ENCODE data around the gene ETNPPL.
A peak's percentile ranks its signal among the peaks of the same experiment; 100 is the strongest.

The ETNPPL gene

DNA sequence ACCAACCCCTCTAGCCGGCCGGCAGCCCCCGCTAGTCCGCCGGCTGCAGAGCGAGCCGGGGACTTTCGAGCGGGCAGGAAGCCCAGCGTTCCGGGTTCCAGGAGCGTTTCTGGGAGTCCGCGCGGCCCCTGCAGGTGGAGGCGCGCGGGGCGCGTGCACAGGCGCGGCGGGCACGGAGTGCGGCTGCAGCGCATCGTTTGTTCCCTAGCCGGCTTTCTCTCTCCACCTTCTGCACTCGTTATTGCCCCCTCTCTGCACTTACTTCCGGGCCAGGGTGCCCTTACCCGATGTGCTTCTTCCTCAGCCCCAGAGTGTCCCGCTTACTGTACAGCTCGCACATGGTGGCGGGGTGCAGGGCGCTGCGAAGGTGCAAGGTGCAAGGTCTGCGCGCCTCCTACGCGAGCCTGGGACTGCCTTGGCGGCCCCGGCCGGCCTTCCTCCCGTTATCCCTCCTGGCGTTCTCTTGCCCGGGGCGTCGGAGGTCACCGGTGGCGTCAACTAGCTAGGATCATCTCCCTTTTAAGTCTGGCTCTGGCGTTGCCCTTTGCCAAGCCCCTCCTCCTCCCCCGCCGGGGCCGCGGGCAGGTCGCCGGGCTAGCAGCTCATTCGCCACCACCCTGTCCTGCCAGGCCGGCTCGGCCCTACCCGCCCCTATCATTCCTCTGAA lies at the start of gene ETNPPL:
Gene ETNPPL (minus strand): TSS at position 495 of the 667 bp plus-strand sequence. CDS start 155 bp downstream, at position 340.
- DNase-seq, result peak; percentile 9

DNA sequence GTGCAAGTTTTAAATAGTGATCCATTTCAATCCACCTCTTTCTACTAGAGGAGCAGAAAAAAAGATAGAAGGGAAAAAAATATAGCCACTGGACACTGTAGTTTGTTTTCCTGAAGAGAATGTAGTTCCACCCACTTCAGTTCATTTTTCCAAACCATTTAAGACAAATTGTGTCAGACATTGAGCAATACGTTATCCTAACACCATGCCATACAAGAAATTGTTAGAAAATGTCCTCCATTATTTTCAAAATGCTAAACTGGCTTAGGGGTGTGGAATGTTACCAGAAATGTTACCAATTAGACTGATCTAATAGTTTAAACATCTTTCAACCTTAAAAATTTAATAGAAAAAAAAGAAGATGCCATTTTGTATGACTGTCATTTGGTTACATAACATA lies 48.6 kb upstream of the ETNPPL start:
- DNase-seq, result no peak

DNA sequence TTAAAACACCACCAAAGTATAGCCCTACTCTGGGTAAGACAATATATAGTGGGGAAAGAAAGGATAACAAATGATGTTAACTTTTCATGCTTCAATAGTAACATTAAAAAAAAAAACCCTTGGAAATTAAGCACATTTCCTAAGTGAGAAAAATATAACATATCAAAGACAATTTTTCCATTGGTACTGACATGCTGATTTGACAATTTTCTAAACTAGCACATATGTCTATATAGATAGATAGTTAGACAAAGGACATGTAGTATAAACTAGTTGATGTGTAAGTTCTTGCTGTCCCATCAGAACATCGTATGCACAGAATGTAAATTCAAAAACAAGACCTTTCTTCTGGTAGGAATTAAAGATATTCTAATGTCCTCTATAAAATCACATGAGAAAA lies 47.2 kb upstream of the ETNPPL start:
- no peak for DNase-seq

DNA sequence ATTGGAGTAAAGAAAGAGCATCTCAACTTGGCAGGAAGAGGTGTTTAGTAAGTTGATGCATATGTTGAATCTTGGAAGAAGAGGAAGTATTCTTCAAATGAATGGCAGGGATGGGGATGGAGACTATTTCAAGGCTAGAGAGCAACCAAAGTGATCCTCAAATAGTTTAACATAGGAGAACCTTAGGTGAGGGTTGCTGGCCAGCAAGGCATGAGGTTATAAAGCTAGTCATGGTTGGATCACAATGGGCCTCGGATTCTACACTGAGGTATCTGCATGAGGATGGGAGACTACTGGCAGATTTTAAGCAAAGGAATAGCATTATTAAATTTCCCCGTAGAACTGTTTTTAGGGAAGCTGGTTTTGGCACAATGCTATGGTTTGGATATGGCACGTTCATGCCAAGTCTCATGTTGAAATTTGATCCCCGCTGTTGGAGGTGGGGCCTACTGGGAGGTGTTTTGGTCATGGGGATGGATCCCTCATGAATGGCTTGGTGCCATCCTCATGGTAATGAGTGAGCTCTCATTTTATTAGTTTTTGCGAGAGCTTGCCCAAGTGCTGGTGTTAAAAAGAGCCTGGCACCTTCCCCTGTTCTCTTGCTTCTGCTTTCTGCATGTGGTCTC lies 41.9 kb upstream of the ETNPPL start:
- DNase-seq, result no peak

DNA sequence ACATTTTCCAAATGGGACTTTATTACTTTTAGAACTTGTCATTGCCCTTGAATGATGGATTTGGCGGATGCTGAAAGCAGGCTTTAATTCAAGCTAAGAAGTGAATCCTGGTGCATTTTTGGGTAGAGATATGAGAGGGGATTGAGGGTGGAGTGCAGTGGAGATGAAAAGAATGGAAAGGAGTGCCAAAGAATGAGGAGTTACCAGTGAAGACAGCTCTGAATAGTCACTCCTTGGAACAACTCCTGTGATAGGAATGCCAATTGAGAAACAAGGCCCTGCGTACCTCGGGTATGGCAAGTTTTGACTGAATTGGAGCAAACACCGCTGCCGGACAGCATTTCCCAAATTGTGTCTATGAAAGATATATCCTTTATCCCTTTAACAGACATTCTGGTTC lies 36.5 kb upstream of the ETNPPL start:
- DNase-seq, result no peak

DNA sequence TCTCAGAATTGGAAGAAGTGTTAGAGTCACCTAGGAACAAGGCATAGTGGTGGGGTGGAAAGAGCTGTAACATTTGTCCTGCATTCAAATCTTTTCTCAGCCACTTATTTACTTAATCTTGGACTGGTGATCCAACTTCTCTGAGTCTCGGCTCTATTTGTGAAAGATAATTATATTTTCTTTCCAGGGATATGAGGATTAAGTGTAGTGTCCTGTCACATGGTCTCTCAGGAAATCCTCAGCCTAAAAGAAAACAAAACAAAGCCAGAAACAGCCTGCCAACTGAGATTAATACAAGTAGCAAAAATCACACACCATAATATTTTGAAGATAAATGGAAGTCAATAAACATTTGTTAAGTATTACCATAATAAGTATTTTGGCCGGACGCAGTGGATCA lies 33.3 kb upstream of the ETNPPL start:
- no peak for DNase-seq

DNA sequence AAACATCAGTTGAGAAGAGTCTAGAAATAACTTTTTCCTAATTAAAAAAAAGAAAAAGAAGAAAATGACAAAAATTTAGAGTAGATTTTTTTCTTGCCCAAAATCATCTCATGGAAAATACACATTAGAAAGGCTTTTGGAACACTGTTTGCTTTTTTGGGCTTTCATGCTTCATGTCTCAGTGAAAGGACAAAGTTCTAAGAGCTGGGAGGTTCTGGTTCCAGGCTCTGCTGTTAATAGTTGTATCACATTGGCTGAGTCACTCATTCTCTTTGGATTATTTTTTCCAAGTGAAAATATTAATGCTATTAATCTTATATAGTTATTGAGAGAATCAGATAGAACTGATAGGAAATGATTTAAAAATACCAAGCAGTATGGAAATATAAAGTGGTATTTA lies 32.9 kb upstream of the ETNPPL start:
- DNase-seq, result no peak

DNA sequence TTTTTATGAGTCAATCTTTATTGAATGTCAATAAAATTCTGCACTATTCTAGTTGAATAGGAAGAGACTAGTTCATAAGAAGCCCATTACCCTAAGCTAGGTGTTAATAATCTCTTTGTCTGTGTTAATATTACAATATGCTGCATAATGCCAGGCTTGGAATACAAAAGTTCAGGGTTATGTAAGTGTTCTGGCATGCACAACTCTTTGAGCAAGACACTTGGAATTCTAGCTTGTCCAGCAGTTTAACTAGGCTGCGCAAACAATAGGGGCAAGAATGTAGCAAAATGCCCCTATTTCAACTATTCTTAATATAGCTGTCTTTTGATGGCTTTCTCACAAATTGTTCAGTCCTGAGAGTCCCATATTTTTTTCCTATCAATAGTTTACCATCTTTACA lies 31.3 kb upstream of the ETNPPL start:
- no peak for DNase-seq

DNA sequence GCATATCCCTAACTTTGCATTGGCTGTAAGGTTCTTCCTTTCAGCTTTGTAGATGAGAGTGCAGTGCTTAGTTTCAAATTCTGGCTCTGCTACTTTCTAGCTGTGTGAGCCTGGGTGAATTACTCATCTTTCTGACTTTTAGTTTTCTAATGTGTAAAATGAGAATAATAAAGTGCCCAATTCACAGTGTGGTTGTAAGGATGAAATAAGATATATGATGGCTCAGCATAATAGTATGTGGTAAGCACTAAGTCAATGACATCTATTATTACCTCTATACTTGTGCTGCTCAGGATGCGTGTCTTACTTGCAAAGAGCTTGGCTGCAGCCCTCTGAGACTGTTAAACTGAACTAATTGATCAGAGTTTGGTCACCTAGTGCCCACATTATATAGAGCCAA lies 30.6 kb upstream of the ETNPPL start:
- DNase-seq, result no peak

DNA sequence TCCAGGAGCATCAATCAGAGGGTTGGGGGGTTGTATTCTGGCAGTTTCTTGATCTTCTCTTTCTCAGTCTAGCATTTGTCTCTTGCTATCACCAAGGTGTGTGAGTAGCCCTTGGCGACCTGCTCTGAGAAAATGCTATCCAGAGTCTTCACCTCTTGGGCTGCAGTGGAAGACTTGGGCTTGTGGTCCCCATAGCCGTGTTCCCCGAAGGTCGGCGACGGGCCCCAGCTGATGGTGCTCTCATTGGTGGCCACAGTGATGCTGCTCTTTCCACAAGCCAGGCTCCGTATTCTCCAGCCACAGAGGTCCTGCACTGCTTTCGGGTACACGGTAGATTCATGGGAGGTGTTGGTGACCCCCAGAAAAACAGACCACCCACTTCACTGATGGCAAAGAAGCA lies 25.9 kb upstream of the ETNPPL start:
- DNase-seq, result no peak

DNA sequence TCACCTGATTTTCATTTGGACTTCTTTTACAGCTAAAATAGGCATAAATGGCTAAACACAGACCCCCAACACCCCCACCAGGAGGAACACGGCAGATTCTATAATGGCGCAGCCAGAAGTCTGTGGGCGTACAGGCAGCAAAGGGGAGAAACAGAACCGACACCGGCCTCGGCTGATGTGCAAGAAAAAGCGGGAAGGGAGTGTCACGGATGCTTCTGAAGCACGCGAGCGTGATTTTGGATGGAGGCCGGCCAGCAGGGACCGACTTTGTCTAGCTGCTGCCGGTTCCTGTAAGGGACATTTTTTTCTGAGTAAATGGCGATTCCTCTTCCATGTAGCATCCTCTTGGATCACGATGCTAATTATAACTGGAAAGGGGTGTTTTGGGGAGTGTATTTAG lies 24.9 kb upstream of the ETNPPL start:
- DNase-seq, result no peak

DNA sequence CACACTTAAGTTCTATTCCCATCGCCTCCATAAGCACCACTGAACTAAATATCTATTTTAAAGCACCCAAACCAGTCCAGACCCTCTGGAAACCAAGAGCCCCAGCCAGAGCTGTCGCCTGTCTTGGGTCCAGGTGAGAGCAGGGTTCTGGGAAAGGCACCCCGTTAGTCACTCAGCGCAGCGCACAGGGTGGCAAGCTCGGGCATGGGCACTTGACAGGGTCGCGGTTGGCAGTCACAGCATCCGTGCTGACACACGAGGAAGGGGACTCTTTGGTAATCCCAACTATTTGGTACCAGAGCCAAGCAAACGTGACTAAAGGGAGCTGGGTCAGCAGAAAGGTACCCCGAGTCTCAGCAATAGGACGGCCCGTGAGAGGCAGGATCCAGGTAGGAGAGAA lies 24.3 kb upstream of the ETNPPL start:
- no peak for DNase-seq

DNA sequence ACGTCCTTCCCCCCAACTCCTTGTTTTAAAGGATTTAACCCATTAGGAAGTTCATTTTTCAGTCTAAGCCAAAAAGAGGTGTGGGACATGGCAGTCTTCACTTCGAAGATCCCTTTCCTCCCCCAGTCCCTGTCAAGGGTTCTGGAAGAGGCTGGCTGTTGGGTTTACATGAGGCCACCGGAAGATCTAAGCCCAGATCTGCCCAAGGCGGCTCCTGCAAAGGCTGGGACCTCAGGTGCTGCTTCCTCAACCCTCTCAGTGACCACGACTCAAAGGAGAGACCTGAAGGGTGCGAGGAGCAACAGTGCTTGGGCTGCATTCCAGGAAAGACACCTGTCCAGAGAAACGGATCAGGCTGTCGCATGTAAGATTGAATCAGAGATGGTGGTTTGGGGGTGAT lies 23.5 kb upstream of the ETNPPL start:
- DNase-seq, result no peak

DNA sequence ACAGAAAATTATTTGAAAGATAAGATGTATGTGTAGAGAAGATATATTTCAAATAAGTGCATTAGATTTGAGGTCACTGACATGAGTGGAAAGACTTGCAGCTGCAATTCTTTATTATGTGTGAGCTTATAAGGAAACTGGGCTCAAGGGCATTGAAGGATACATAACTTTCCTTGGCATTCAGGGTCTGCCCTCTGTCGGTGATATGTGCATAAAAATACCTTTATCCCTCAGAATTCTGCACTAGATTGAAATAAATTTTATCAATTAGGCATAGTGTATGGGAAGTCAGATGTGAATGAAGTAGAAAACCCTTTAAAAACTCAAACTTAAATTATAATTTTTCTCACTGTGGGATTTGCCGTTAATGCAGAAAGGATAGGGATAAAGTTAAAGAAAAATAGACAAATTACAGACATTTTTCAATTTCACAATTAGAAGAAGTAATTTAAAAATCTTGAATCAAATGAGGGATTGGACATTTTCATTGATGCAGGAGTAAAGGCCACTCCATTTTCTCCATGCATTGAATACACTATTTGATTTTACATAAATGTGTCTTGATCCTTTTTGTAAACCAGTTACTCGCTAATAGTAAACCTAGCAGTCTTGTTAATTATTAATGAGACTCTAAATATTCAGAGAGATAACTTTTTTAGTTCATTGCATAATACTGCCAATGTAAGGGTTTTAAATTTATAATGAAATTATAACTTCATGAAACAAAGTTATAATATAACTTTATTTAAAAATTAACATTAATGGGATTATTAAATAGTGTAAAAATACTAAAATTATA lies 21.0 kb upstream of the ETNPPL start:
- peak; percentile 0 for DNase-seq

DNA sequence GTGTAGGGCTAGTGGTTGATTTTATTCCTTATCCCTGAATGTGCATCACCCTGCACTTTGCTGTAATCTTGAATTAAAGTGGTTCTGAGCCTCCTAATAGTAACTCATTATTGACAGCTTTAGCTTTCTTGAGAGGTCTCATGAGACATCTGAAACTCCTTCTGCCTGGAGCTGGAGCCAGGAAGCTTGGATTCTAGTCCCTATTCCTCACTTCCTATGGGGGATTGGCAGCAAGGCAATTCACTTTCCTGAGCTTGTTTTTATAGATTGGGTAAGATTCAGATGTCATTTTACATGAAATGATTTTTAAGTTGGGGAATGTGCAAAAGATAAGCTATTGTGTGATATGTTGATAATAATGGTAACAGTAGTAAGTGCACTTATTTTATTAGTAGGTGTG lies 17.1 kb upstream of the ETNPPL start:
- no peak for DNase-seq

DNA sequence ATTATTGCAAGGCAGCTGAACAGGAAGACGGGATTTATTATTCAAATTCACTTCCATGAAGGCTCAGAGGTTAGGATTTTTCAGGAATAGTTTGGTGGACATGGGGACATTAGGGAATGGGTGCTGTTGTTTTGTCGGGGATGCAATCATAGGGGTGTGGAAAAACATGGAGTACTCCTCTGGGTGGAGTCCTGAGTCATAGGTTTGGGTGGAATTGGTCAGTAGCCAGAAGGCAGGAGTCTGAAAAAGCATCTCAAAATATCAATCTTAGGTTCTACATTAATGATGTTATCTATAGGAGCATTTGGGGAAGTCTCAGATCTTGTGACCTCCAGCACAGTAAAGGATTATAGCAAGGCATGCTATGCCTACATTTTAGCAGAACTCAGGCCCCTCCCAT lies 14.5 kb upstream of the ETNPPL start:
- DNase-seq, result no peak

DNA sequence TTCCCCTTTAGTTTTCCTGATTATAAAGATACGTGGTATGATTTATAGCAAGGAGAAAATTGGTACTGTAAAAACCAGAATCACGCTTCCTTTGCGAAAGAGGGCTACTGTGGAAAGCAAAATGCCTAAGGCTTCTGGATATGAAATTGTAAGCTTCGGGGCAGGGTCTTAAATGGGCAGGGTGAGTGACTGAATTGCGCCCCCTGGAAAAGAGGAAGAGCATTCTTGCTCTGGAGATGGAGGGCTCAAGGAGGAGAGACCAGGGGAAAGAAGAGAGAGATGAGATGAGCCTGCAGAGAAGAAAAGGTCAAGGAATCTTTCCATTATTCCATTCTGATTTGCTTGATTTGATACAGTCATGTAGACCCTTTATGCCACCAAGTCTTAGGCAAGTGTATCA lies 13.1 kb upstream of the ETNPPL start:
- DNase-seq, result no peak

DNA sequence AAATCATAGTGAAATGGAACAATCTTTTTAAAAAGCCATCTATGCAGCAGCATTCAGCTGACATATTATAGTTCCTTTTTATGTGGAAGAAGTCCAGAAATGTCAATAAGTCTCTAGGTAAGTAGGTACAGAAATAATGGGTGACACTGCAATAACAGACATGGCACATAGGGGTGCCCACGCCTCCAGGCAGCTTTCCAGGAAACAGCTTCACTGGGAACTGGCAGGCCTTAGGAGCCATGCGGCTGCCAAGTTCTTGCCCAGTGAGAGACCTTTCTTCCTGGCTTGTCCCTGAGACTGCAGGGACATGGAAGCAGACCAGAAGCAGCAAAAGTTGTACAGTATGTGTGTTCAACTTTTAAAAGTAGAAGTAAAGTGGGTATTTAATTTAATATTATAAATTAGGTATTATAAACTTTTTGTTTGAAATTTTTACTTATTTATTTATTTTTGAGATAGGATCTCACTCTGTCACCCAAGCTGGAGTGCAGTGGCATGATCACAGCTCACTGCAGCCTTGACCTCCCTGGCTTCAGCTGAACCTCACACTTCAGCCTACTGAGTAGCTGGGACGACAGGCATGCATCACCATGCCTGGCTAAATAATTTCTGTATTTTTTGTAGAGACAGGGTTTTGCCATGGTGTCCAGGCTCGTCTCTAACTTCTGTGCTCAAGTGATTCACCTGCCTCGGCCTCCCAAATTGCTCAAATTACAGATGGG lies 12.1 kb upstream of the ETNPPL start:
- DNase-seq, result no peak

DNA sequence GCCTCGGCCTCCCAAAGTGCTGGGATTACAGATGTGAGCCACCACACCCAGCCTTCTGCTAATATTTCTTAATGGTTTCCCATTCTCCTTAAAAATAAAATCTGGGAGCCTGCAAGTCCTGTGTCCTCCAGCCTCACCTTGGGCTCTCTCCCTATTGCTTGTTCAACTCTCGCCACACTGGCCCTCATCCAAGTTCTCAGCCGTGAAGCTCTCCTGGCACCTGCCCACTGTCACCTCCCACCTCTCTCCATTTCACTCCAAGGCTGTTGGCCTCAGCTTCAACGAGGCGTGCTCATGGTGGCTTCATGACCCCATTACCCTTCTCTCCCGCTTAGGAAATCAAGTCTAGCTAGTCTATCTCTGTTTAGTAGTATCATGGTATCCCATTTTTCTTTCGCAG lies 9.5 kb upstream of the ETNPPL start:
- no peak for DNase-seq

DNA sequence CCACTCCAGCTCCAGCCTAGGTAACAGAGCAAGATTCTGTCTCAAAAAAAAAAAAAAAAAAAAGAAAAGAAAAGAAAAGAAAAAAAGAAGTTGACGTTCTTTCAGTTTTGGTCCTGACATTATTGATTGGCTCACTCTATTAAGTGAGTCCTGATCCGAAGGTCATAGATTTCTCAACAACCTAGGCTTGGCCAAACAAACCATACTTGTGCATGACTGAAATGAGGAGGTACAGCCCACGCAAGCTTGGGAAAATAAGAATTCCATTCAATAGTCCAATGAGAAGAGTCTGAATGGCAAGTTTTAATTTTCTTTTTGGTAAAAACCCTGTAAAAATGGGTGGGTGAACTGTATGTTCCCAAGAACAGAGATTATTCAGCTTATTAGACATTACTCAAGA lies 3.2 kb upstream of the ETNPPL start:
- no peak for DNase-seq

DNA sequence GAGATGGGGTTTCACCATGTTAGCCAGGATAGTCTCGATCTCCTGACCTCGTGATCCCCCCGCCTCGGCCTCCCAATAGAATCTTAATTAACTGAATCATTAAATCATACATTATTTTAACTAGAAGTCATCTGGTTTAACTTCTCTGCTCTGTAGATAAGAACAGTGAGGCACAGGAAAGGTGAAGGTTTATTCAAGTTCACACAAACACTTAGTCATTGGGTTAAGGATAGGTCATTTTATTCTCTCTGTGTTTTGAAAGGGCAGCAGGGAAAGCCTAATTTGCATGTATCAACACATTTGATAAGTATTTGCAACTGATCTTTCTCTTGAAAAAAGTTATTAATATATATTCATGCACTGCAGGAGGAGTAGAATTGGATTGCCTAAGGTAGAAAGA lies 1.1 kb upstream of the ETNPPL start:
- no peak for DNase-seq

DNA sequence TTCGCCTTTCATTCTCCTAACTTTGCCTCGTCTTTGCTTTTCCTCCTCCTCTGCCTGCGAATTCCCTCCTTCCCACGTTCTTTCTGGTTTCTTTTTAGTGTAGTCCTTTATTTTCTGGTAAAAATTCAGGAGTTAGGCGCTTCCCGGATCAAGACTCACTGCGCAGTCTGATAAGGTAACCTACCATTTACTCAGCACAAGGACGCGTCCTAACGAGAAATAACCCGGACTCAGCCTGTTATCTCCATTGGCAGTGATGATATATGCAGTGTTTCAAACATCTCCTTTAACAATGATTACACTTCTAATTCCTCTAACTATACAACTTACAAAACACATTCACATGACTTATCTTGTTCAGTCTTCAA lies 357 bp upstream of the ETNPPL start:
- no peak for DNase-seq

DNA sequence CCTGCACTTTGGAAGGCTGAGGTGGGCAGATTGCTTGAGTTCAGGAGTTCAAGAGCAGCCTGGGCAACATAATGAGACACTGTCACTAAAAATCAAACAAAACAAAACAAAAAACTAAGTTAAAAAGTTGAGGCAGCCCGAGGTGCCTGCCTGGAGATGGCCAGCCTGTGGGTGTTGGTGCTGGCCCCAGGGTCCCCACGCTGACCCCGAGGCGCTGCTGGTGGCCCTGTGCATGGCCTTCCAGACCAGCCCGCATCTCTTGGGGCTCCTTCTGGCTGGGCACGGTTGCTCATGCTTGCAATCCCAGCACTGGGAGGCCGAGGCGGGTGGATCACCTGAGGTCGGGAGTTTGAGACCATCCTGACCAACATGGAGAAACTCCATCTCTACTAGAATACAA lies 4.4 kb downstream of the ETNPPL start:
- no peak for DNase-seq

DNA sequence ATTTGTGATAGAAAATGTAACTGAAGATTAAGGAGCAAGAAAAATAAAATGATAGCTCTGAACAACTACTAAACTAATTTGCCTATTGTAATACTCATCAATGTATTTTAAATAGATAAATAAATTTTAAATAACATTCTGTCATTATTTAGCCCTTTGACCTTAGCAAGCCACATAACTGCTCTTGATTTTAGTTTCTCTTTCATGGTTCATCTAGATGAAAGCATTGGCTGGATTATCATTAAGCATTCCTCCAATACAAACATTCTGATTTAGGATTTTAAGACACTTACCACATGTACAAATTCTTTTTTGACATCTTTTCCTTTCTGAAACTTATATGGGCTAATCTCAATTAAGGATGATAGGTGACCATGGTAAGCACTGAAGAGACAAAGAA lies 8.5 kb downstream of the ETNPPL start:
- DNase-seq, result no peak
